HG02938 (cell line): ENCODE measurements around the gene TOR1AIP1.
"Not testable (repeated sequence)": the region's sequence is repeated elsewhere in the genome, so short reads cannot be mapped to it uniquely, and the experiment has no call there.

Experiments used
- ATAC-seq: cut with Tn5 transposase; IDR thresholded peaks from one replicate; pipeline ENCODE4 v1.9.1; 2021; ENCODE audit warnings: mild to moderate bottlenecking, moderate library complexity; ENCODE audit not compliant: unreplicated experiment

Gene TOR1AIP1

GRCh38 chr1:179935909-179936496 lies 53.9 kb downstream of the TOR1AIP1 start:
- no peak for ATAC-seq

- ATAC-seq = no peak
Measured at GRCh38 chr1:179937668-179938254, 55.7 kb downstream of the TOR1AIP1 start.

GRCh38 chr1:179938752-179939151 lies 56.7 kb downstream of the TOR1AIP1 start:
- no peak for ATAC-seq

GRCh38 chr1:179939941-179940340 lies 57.9 kb downstream of the TOR1AIP1 start:
- no peak for ATAC-seq

- ATAC-seq = no peak
Measured at GRCh38 chr1:179941454-179941853, 59.4 kb downstream of the TOR1AIP1 start.

- no peak for ATAC-seq
Measured at GRCh38 chr1:179950651-179951050, 68.6 kb downstream of the TOR1AIP1 start.

- ATAC-seq = no peak
Measured at GRCh38 chr1:179951383-179952144, 69.5 kb downstream of the TOR1AIP1 start.

- ATAC-seq = no peak
Measured at GRCh38 chr1:179952186-179952585, 70.1 kb downstream of the TOR1AIP1 start.

- peak; percentile 26 for ATAC-seq
Measured at GRCh38 chr1:179953974-179954492, 71.9 kb downstream of the TOR1AIP1 start.

GRCh38 chr1:179954493-179955286 lies 72.6 kb downstream of the TOR1AIP1 start, which contains the start of gene CEP350:
Gene CEP350 (plus strand): TSS chr1:179954810. CDS start chr1:179986182, 31,372 bp downstream.
- peak; percentile 85 for ATAC-seq

GRCh38 chr1:179955287-179955680 lies 73.2 kb downstream of the TOR1AIP1 start:
- ATAC-seq = no peak

- ATAC-seq = no peak
Measured at GRCh38 chr1:179955731-179956130, 73.6 kb downstream of the TOR1AIP1 start.

- ATAC-seq = no peak
Measured at GRCh38 chr1:179958359-179958758, 76.3 kb downstream of the TOR1AIP1 start.

GRCh38 chr1:179962168-179962567 lies 80.1 kb downstream of the TOR1AIP1 start:
- ATAC-seq = not testable (repeated sequence)

- no peak for ATAC-seq
Measured at GRCh38 chr1:179966551-179966950, 84.5 kb downstream of the TOR1AIP1 start.

- ATAC-seq = no peak
Measured at GRCh38 chr1:179968284-179968993, 86.4 kb downstream of the TOR1AIP1 start.

- ATAC-seq = no peak
Measured at GRCh38 chr1:179968994-179969919, 87.2 kb downstream of the TOR1AIP1 start.
